PFSK-1 (cell line): ENCODE results near the gene RNU1-1.

Experiments used
- POLR2AphosphoS5 ChIP-seq: IDR thresholded peaks from 2 replicates; pipeline ENCODE4 v1.6.1; 2012; ENCODE audit warnings: low read depth, mild to moderate bottlenecking, control low read depth, low read length, moderate library complexity
- REST ChIP-seq, 2 experiments: IDR thresholded peaks; 2 replicates each; pipeline versions ENCODE4 v1.6.1 to v1.8.0; 2011 to 2012; ENCODE audit warnings: low read depth in 2 of 2, low read length in 2 of 2, control low read depth in 1 of 2, inconsistent platforms in 1 of 2, mild to moderate bottlenecking in 1 of 2, moderate library complexity in 1 of 2; ENCODE audit not compliant: insufficient read depth in 1 of 2

GRCh38 chr1:16498573-16499413 is 15.3 kb downstream of the RNU1-1 start:
- TF ChIP-seq POLR2AphosphoS5 (peak; percentile 42; the same call in 1 of the 2 replicates), REST (IDR thresholded peaks at IDR 0.05; ENCODE audit: insufficient read depth in 1 of 2, low read depth in 2 of 2, low read length in 2 of 2) (no peak)
